NCI-H460 (cell line): ENCODE results near the gene C16orf86. TPM values are rescaled to one million over a fixed set of nuclear protein-coding genes. Genes with fewer than 3 reads are reported as not detected.

Experiments used
- total RNA-seq: library from RNA; depleted of rRNA; stranded (reverse); fragments of >200 nt; shearing (Covaris generic); gene quantifications from 2 replicates; pipeline ENCODE4 v1.2.3, GENCODE V29; 2014; rRNA removed

The C16orf86 gene
- total RNA-seq, 1 experiment from 2014 or later, result 0.27 TPM

Other genes with a start within 250 kb of the C16orf86 start
- gene HSD11B2, start 235.7 kb upstream of the C16orf86 start, total RNA-seq, result 0.17 and 1.2 TPM in 2 replicates
- 66.7 and 69.8 TPM in 2 replicates for gene ATP6V0D1, start 185.7 kb upstream of the C16orf86 start, total RNA-seq
- not detected in 2 replicates for gene AGRP, start 183.3 kb upstream of the C16orf86 start, total RNA-seq
- 21.9 and 24.1 TPM in 2 replicates for gene RIPOR1, start 138.0 kb upstream of the C16orf86 start, total RNA-seq
- 41.6 and 55.9 TPM in 2 replicates for gene CTCF, start 104.3 kb upstream of the C16orf86 start, total RNA-seq
- 0.32 and 0.40 TPM in 2 replicates for gene CARMIL2, start 21.7 kb upstream of the C16orf86 start, total RNA-seq
- 27.7 and 37.9 TPM in 2 replicates for gene ACD, start 6.6 kb upstream of the C16orf86 start, total RNA-seq
- 3.4 and 6.5 TPM in 2 replicates for gene PARD6A, start 5.9 kb upstream of the C16orf86 start, total RNA-seq
- gene ENKD1, start 64 bp upstream of the C16orf86 start, total RNA-seq, result 10.2 and 10.4 TPM in 2 replicates
- 15.0 and 17.4 TPM in 2 replicates for gene GFOD2, start 52.5 kb downstream of the C16orf86 start, total RNA-seq
- gene RANBP10, start 139.7 kb downstream of the C16orf86 start, total RNA-seq, result 6.8 and 8.2 TPM in 2 replicates
- gene TSNAXIP1, start 140.1 kb downstream of the C16orf86 start, total RNA-seq, result 0.45 TPM in 1 of 2 replicates, not detected in the other
- gene THAP11, start 175.5 kb downstream of the C16orf86 start, total RNA-seq, result 43.6 and 49.4 TPM in 2 replicates
- gene NUTF2, start 180.1 kb downstream of the C16orf86 start, total RNA-seq, result 260 and 267 TPM in 2 replicates
- gene CENPT, start 180.9 kb downstream of the C16orf86 start, total RNA-seq, result 26.4 and 28.4 TPM in 2 replicates
- 52.6 and 55.4 TPM in 2 replicates for gene EDC4, start 206.2 kb downstream of the C16orf86 start, total RNA-seq
- 0.87 and 1.9 TPM in 2 replicates for gene NRN1L, start 218.1 kb downstream of the C16orf86 start, total RNA-seq
- 5.3 and 6.5 TPM in 2 replicates for gene PSKH1, start 226.4 kb downstream of the C16orf86 start, total RNA-seq